Keratinocyte (primary cell): ENCODE data around the gene ADCK1.

ENCODE experiments used
- EZH2 ChIP-seq: IDR thresholded peaks from one replicate; pipeline ENCODE4 v1.6.1; 2012; ENCODE audit warnings: inconsistent platforms, mild to moderate bottlenecking, low read length, moderate library complexity
- TF ChIP-seq, protein P1 (sequence below), 3 experiments: IDR thresholded peaks in 1 of 3; conservative IDR thresholded peaks in 1 of 3; optimal IDR thresholded peaks in 1 of 3; 2 replicates in 2 of 3; 3 replicates in 1 of 3; pipeline versions ENCODE3 to v1.5.1; 2011; ENCODE audit warnings: low read length in 3 of 3, mild to moderate bottlenecking in 3 of 3, moderate library complexity in 2 of 3, control low read depth in 1 of 3, inconsistent platforms in 1 of 3; ENCODE audit not compliant: insufficient read depth in 2 of 3; ENCODE audit errors: extremely low read depth in 1 of 3

DNA sequence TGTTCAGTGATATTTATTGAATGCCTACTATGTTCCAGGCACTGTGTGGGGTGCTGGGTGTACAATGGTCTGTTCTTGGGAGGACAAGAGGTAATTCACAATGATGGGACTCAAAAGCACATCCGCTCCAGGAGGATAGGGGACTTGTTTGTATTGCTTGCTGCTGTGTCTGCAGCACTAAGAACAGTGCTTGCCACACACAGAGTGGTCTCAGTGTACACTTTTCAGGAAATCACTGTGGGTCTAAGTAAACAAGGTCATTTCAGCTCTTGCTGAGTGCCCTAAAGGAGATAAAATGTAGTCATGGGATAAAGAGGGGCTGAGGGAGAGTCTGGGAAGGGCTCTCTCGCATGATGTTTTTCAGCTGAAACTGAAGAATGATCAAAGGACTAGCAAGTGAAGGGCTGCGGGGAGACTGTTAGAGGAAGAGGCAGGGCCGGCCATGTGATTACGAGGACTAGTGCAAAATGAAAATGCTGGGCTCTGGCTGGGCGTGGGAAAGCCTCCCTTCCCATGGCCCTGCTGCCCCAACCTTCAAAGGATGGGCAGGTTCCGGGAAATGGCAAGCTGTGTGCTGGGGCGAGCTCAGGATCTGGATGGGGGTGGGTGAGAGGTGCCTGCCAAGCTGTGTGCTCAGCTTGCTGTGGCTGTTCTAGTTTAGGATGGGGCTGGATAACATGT, 39.1 kb downstream of the ADCK1 start:
- TF ChIP-seq, protein P1, sequence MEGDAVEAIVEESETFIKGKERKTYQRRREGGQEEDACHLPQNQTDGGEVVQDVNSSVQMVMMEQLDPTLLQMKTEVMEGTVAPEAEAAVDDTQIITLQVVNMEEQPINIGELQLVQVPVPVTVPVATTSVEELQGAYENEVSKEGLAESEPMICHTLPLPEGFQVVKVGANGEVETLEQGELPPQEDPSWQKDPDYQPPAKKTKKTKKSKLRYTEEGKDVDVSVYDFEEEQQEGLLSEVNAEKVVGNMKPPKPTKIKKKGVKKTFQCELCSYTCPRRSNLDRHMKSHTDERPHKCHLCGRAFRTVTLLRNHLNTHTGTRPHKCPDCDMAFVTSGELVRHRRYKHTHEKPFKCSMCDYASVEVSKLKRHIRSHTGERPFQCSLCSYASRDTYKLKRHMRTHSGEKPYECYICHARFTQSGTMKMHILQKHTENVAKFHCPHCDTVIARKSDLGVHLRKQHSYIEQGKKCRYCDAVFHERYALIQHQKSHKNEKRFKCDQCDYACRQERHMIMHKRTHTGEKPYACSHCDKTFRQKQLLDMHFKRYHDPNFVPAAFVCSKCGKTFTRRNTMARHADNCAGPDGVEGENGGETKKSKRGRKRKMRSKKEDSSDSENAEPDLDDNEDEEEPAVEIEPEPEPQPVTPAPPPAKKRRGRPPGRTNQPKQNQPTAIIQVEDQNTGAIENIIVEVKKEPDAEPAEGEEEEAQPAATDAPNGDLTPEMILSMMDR (optimal IDR thresholded peaks at IDR 0.05 in 1 of 3, IDR thresholded peaks at IDR 0.05 in 1 of 3, conservative IDR thresholded peaks at IDR 0.05 in 1 of 3; ENCODE audit: extremely low read depth in 1 of 3, insufficient read depth in 2 of 3, low read length in 3 of 3), result no peak
- TF ChIP-seq EZH2, result no peak
